ENCODE results near the gene FGF3. TPM values are rescaled to one million over a fixed set of nuclear protein-coding genes. Genes with fewer than 3 reads are reported as not detected.

FGF3 gene
- polyA plus RNA-seq, 3 donors: not detected

- DNase-seq (ENCODE audit: low read depth in 3 of 3, low spot score in 2 of 3): no peak
These were observed 12.0 kb downstream of the FGF3 start for GRCh38 chr11:69807106-69807815.

- DNase-seq (ENCODE audit: low read depth in 3 of 3, low spot score in 2 of 3): no peak
These were observed 14.3 kb downstream of the FGF3 start for GRCh38 chr11:69804769-69805508.

- no peak for DNase-seq (ENCODE audit: low read depth in 3 of 3, low spot score in 2 of 3)
These were observed 15.5 kb downstream of the FGF3 start for GRCh38 chr11:69803604-69804218.

GRCh38 chr11:69803022-69803421 lies 16.2 kb downstream of the FGF3 start:
- DNase-seq (ENCODE audit: low read depth in 3 of 3, low spot score in 2 of 3): no peak

GRCh38 chr11:69802590-69802989 lies 16.6 kb downstream of the FGF3 start:
- DNase-seq (ENCODE audit: low read depth in 3 of 3, low spot score in 2 of 3): no peak

- no peak for DNase-seq (ENCODE audit: low read depth in 3 of 3, low spot score in 2 of 3)
These were observed 17.5 kb downstream of the FGF3 start for GRCh38 chr11:69801513-69802335.

GRCh38 chr11:69800278-69800677 lies 18.9 kb downstream of the FGF3 start:
- no peak for DNase-seq (ENCODE audit: low read depth in 3 of 3, low spot score in 2 of 3)

- no peak for DNase-seq (ENCODE audit: low read depth in 3 of 3, low spot score in 2 of 3)
These were observed 19.6 kb downstream of the FGF3 start for GRCh38 chr11:69799582-69799981.

- DNase-seq (ENCODE audit: low read depth in 3 of 3, low spot score in 2 of 3): no peak
These were observed 20.1 kb downstream of the FGF3 start for GRCh38 chr11:69799097-69799496.

- no peak for DNase-seq (ENCODE audit: low read depth in 3 of 3, low spot score in 2 of 3)
These were observed 21.3 kb downstream of the FGF3 start for GRCh38 chr11:69797737-69798528.

- no peak for DNase-seq (ENCODE audit: low read depth in 3 of 3, low spot score in 2 of 3)
These were observed 22.1 kb downstream of the FGF3 start for GRCh38 chr11:69797156-69797555.

GRCh38 chr11:69796063-69796462 lies 23.2 kb downstream of the FGF3 start:
- DNase-seq (ENCODE audit: low read depth in 3 of 3, low spot score in 2 of 3): no peak

- no peak for DNase-seq (ENCODE audit: low read depth in 3 of 3, low spot score in 2 of 3)
These were observed 27.7 kb downstream of the FGF3 start for GRCh38 chr11:69791276-69792180.

GRCh38 chr11:69788956-69789355 lies 30.3 kb downstream of the FGF3 start:
- no peak for DNase-seq (ENCODE audit: low read depth in 3 of 3, low spot score in 2 of 3)

- DNase-seq (ENCODE audit: low read depth in 3 of 3, low spot score in 2 of 3): no peak
These were observed 31.3 kb downstream of the FGF3 start for GRCh38 chr11:69787906-69788305.

- no peak for DNase-seq (ENCODE audit: low read depth in 3 of 3, low spot score in 2 of 3)
These were observed 31.8 kb downstream of the FGF3 start for GRCh38 chr11:69787457-69787856.

- no peak for DNase-seq (ENCODE audit: low read depth in 3 of 3, low spot score in 2 of 3)
These were observed 38.0 kb downstream of the FGF3 start for GRCh38 chr11:69781241-69781640.

GRCh38 chr11:69778373-69778772 lies 40.8 kb downstream of the FGF3 start:
- DNase-seq (ENCODE audit: low read depth in 3 of 3, low spot score in 2 of 3): no peak

- DNase-seq (ENCODE audit: low read depth in 3 of 3, low spot score in 2 of 3): no peak
These were observed 44.0 kb downstream of the FGF3 start, which contains the start of gene FGF4 for GRCh38 chr11:69775163-69775755. Gene FGF4, minus strand, starts transcription at chr11:69775341. Its CDS starts 257 bp downstream, at chr11:69775084.

All from right renal cortex interstitium (tissue), 3 donors.